Sigmoid colon (tissue), 4 donors: ENCODE measurements around the gene UBFD1.

Source experiments
- CTCF ChIP-seq, 4 experiments: fragments of 450-650 bp in 3 of 4; fragments of 200-600 bp in 1 of 4; IDR thresholded peaks; one replicate each; pipeline ENCODE4 v1.5.1; 2016 to 2019; ENCODE audit warnings: antibody characterized with exemption in 4 of 4, mild to moderate bottlenecking in 3 of 4, moderate library complexity in 2 of 4
- EP300 ChIP-seq, 4 donors: sonication (generic); formaldehyde crosslinking; IDR thresholded peaks; one replicate each; pipeline ENCODE4 v1.6.1; 2017; ENCODE audit warnings: antibody characterized with exemption in 4 of 4
- POLR2AphosphoS5 ChIP-seq, 4 donors: sonication (generic); formaldehyde crosslinking; IDR thresholded peaks; one replicate each; pipeline ENCODE4 v1.6.1; 2017; ENCODE audit warnings: antibody characterized with exemption in 4 of 4

GRCh38 chr16:23557779-23558702 lies 514 bp downstream of the UBFD1 start:
- TF ChIP-seq EP300 (IDR thresholded peaks at IDR 0.05) (no peak), CTCF (IDR thresholded peaks at IDR 0.05) (no peak), POLR2AphosphoS5 (IDR thresholded peaks at IDR 0.05) (peak in 1 of 4 donors; percentile 22)
